ENCODE data around the gene BCAS3. TPM values are rescaled to one million over a fixed set of nuclear protein-coding genes. Genes with fewer than 3 reads are reported as not detected.

The BCAS3 gene
- total RNA-seq, 1 experiment from 2014 or later: 11.4 TPM

- no peaks in the 10 kb centered on the region for H3K36me3 ChIP-seq (replicated peaks; ENCODE audit: control insufficient read depth, insufficient read depth, low read length)
- H3K27me3 ChIP-seq (ENCODE audit: control insufficient read depth, insufficient read depth, low read length): no peaks in the 10 kb centered on the region
- DNase-seq: peak; percentile 19
- no peak overlapping the region for H3K4me3 ChIP-seq (ENCODE audit: insufficient read depth, low read depth, low read length)
These were observed 575.7 kb downstream of the BCAS3 start for GRCh38 chr17:61253362-61253761.

GRCh38 chr17:61253937-61254574, 576.4 kb downstream of the BCAS3 start:
- no peaks in the 10 kb centered on the region for H3K36me3 ChIP-seq (replicated peaks; ENCODE audit: control insufficient read depth, insufficient read depth, low read length)
- DNase-seq: peak; percentile 25
- no peaks in the 10 kb centered on the region for H3K27me3 ChIP-seq (ENCODE audit: control insufficient read depth, insufficient read depth, low read length)
- H3K4me3 ChIP-seq (ENCODE audit: insufficient read depth, low read depth, low read length): no peak overlapping the region

- Histone ChIP-seq H3K4me3 (ENCODE audit: insufficient read depth, low read depth, low read length) (no peak overlapping the region), H3K36me3 (replicated peaks; ENCODE audit: control insufficient read depth, insufficient read depth, low read length) (no peaks in the 10 kb centered on the region), H3K27me3 (ENCODE audit: control insufficient read depth, insufficient read depth, low read length) (no peaks in the 10 kb centered on the region)
- no peak for DNase-seq
These were observed 577.3 kb downstream of the BCAS3 start for GRCh38 chr17:61254904-61255303.

- no peak overlapping the region for H3K4me3 ChIP-seq (ENCODE audit: insufficient read depth, low read depth, low read length)
- no peaks in the 10 kb centered on the region for H3K27me3 ChIP-seq (ENCODE audit: control insufficient read depth, insufficient read depth, low read length)
- H3K36me3 ChIP-seq (replicated peaks; ENCODE audit: control insufficient read depth, insufficient read depth, low read length): no peaks in the 10 kb centered on the region
These were observed 578.0 kb downstream of the BCAS3 start for GRCh38 chr17:61255647-61256046.

GRCh38 chr17:61259360-61259759, 581.7 kb downstream of the BCAS3 start:
- no peaks in the 10 kb centered on the region for H3K36me3 ChIP-seq (replicated peaks; ENCODE audit: control insufficient read depth, insufficient read depth, low read length)
- H3K27me3 ChIP-seq (ENCODE audit: control insufficient read depth, insufficient read depth, low read length): no peaks in the 10 kb centered on the region
- no peak for DNase-seq
- H3K4me3 ChIP-seq (ENCODE audit: insufficient read depth, low read depth, low read length): no peak overlapping the region

More at GRCh38 chr17:61255647-61256046, 578.0 kb downstream of the BCAS3 start:
- no peak for DNase-seq

- no peak for DNase-seq
- no peak overlapping the region for H3K4me3 ChIP-seq (ENCODE audit: insufficient read depth, low read depth, low read length)
- no peaks in the 10 kb centered on the region for H3K27me3 ChIP-seq (ENCODE audit: control insufficient read depth, insufficient read depth, low read length)
- H3K36me3 ChIP-seq (replicated peaks; ENCODE audit: control insufficient read depth, insufficient read depth, low read length): no peaks in the 10 kb centered on the region
These were observed 582.6 kb downstream of the BCAS3 start for GRCh38 chr17:61260071-61260797.

- H3K36me3 ChIP-seq (replicated peaks; ENCODE audit: control insufficient read depth, insufficient read depth, low read length): no peaks in the 10 kb centered on the region
- no peak for DNase-seq
These were observed 583.5 kb downstream of the BCAS3 start for GRCh38 chr17:61261001-61261637.

GRCh38 chr17:61265397-61265796, 587.7 kb downstream of the BCAS3 start:
- no peak overlapping the region for H3K4me3 ChIP-seq (ENCODE audit: insufficient read depth, low read depth, low read length)
- no peak for DNase-seq
- H3K36me3 ChIP-seq (replicated peaks; ENCODE audit: control insufficient read depth, insufficient read depth, low read length): no peaks in the 10 kb centered on the region
- no peaks in the 10 kb centered on the region for H3K27me3 ChIP-seq (ENCODE audit: control insufficient read depth, insufficient read depth, low read length)

More at GRCh38 chr17:61261001-61261637, 583.5 kb downstream of the BCAS3 start:
- Histone ChIP-seq H3K4me3 (ENCODE audit: insufficient read depth, low read depth, low read length) (no peak overlapping the region), H3K27me3 (ENCODE audit: control insufficient read depth, insufficient read depth, low read length) (no peaks in the 10 kb centered on the region)

- Histone ChIP-seq H3K36me3 (replicated peaks; ENCODE audit: control insufficient read depth, insufficient read depth, low read length) (no peaks in the 10 kb centered on the region), H3K27me3 (ENCODE audit: control insufficient read depth, insufficient read depth, low read length) (no peaks in the 10 kb centered on the region), H3K4me3 (ENCODE audit: insufficient read depth, low read depth, low read length) (no peak overlapping the region)
- no peak for DNase-seq
These were observed 590.2 kb downstream of the BCAS3 start for GRCh38 chr17:61267847-61268246.

- no peak for DNase-seq
- H3K4me3 ChIP-seq (ENCODE audit: insufficient read depth, low read depth, low read length): no peak overlapping the region
- no peaks in the 10 kb centered on the region for H3K36me3 ChIP-seq (replicated peaks; ENCODE audit: control insufficient read depth, insufficient read depth, low read length)
- H3K27me3 ChIP-seq (ENCODE audit: control insufficient read depth, insufficient read depth, low read length): no peaks in the 10 kb centered on the region
These were observed 597.7 kb downstream of the BCAS3 start for GRCh38 chr17:61275395-61275794.

- H3K4me3 ChIP-seq (ENCODE audit: insufficient read depth, low read depth, low read length): no peak overlapping the region
- no peaks in the 10 kb centered on the region for H3K36me3 ChIP-seq (replicated peaks; ENCODE audit: control insufficient read depth, insufficient read depth, low read length)
- no peak for DNase-seq
- no peaks in the 10 kb centered on the region for H3K27me3 ChIP-seq (ENCODE audit: control insufficient read depth, insufficient read depth, low read length)
These were observed 599.2 kb downstream of the BCAS3 start for GRCh38 chr17:61276806-61277205.

GRCh38 chr17:61279476-61280145, 602.0 kb downstream of the BCAS3 start:
- DNase-seq: no peak
- no peaks in the 10 kb centered on the region for H3K36me3 ChIP-seq (replicated peaks; ENCODE audit: control insufficient read depth, insufficient read depth, low read length)
- no peaks in the 10 kb centered on the region; the same call in 1 of the 2 replicates for H3K27me3 ChIP-seq (ENCODE audit: control insufficient read depth, insufficient read depth, low read length)
- no peak overlapping the region for H3K4me3 ChIP-seq (ENCODE audit: insufficient read depth, low read depth, low read length)

- H3K27me3 ChIP-seq (ENCODE audit: control insufficient read depth, insufficient read depth, low read length): no peaks in the 10 kb centered on the region; the same call in 1 of the 2 replicates
- no peak overlapping the region for H3K4me3 ChIP-seq (ENCODE audit: insufficient read depth, low read depth, low read length)
- no peaks in the 10 kb centered on the region for H3K36me3 ChIP-seq (replicated peaks; ENCODE audit: control insufficient read depth, insufficient read depth, low read length)
- no peak for DNase-seq
These were observed 602.7 kb downstream of the BCAS3 start for GRCh38 chr17:61280338-61280737.

GRCh38 chr17:61280851-61281250, 603.2 kb downstream of the BCAS3 start:
- H3K4me3 ChIP-seq (ENCODE audit: insufficient read depth, low read depth, low read length): no peak overlapping the region
- no peaks in the 10 kb centered on the region for H3K36me3 ChIP-seq (replicated peaks; ENCODE audit: control insufficient read depth, insufficient read depth, low read length)
- H3K27me3 ChIP-seq (ENCODE audit: control insufficient read depth, insufficient read depth, low read length): no peaks in the 10 kb centered on the region; the same call in 1 of the 2 replicates
- no peak for DNase-seq
